Measurements from ENCODE around the gene NSDHL.
"Not testable (repeated sequence)": the region's sequence is repeated elsewhere in the genome, so short reads cannot be mapped to it uniquely, and the experiment has no call there.

DNA sequence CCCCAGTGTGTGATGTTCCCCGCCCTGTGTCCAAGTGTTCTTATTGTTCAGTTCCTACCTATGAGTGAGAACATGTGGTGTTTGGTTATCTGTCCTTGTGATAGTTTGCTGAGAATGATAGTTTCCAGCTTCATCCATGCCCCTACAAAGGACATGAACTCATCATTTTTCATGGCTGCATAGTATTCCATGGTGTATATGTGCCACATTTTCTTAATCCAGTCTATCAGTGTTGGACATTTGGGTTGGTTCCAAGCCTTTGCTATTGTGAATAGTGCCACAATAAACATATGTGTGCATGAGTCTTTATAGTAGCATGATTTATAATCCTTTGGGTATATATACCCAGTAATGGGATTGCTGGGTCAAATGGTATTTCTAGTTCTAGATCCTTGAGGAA lies 4.6 kb downstream of the NSDHL start:
- not testable (repeated sequence) for TF ChIP-seq PATZ1 (CRISPR knock-in tag; IDR thresholded peaks at IDR 0.05; ENCODE audit: borderline replicate concordance); TCF4 (CRISPR knock-in tag; IDR thresholded peaks at IDR 0.05; ENCODE audit: borderline replicate concordance); ZFP3 (CRISPR knock-in tag; IDR thresholded peaks at IDR 0.05); ZNF70 (CRISPR knock-in tag; IDR thresholded peaks at IDR 0.05); CSDC2 (CRISPR knock-in tag; IDR thresholded peaks at IDR 0.05)

All from SK-N-SH treated with all-trans-retinoic acid at 6 μM for 48 hours (cell line).